ENCODE results near the gene SLC15A3. TPM values are rescaled to one million over a fixed set of nuclear protein-coding genes. Genes with fewer than 3 reads are reported as not detected.

Gene SLC15A3
- 3.9 and 20.7 TPM in 2 replicates for total RNA-seq

GRCh38 chr11:60951904-60952741 lies at the start of gene SLC15A3:
SLC15A3 (minus strand) TSS chr11:60952176; CDS start chr11:60951551, 625 bp downstream.

GRCh38 chr11:60971520-60971919 lies 19.5 kb upstream of the SLC15A3 start, which contains the start of gene CD6:
CD6 (plus strand) TSS chr11:60971680; CDS start chr11:60971866, 186 bp downstream.

GRCh38 chr11:60924110-60924905 lies 27.7 kb downstream of the SLC15A3 start, which contains the start of gene TMEM132A:
TMEM132A (plus strand) TSS chr11:60924460; CDS start chr11:60924634, 174 bp downstream.

GRCh38 chr11:60913793-60914632 lies 38.0 kb downstream of the SLC15A3 start, which contains the start of gene TMEM109:
TMEM109 (plus strand) TSS chr11:60914158; CDS start chr11:60919694, 5,536 bp downstream.

GRCh38 chr11:60906132-60906972 lies 45.6 kb downstream of the SLC15A3 start, which contains the start of gene PRPF19:
PRPF19 (minus strand) TSS chr11:60906585; CDS start chr11:60906382, 203 bp downstream.

Other genes starting within 250 kb of the SLC15A3 start
- not detected in 2 replicates for gene MS4A18, start 227.5 kb downstream of the SLC15A3 start, total RNA-seq
- not detected in 2 replicates for gene MS4A15, start 195.3 kb downstream of the SLC15A3 start, total RNA-seq
- not detected in 2 replicates for gene MS4A10, start 166.8 kb downstream of the SLC15A3 start, total RNA-seq
- 10.9 and 22.4 TPM in 2 replicates for gene CCDC86, start 110.1 kb downstream of the SLC15A3 start, total RNA-seq
- not detected in 2 replicates for gene PTGDR2, start 96.2 kb downstream of the SLC15A3 start, total RNA-seq
- gene ZP1, start 84.6 kb downstream of the SLC15A3 start, total RNA-seq: not detected in 2 replicates
- gene PRPF19, start 45.6 kb downstream of the SLC15A3 start, total RNA-seq: 44.7 and 55.5 TPM in 2 replicates
- gene TMEM109, start 38.0 kb downstream of the SLC15A3 start, total RNA-seq: 45.1 and 59.1 TPM in 2 replicates
- gene TMEM132A, start 27.7 kb downstream of the SLC15A3 start, total RNA-seq: 70.5 and 77.8 TPM in 2 replicates
- not detected in 2 replicates for gene CD6, start 19.5 kb upstream of the SLC15A3 start, total RNA-seq
- not detected in 2 replicates for gene CD5, start 150.3 kb upstream of the SLC15A3 start, total RNA-seq
- gene VPS37C, start 209.2 kb upstream of the SLC15A3 start, total RNA-seq: 8.7 and 8.8 TPM in 2 replicates

Data from epithelial cell of umbilical artery (primary cell).